ENCODE measurements around the gene MYL12A. TPM values are rescaled to one million over a fixed set of nuclear protein-coding genes. Genes with fewer than 3 reads are reported as not detected.
A peak's percentile ranks its signal among the peaks of the same experiment; 100 is the strongest.

The MYL12A gene
- total RNA-seq, 1 experiment from 2014 or later: 284 TPM

GRCh38 chr18:3269914-3270299 is 22.3 kb downstream of the MYL12A start:
- no peak overlapping the region for H2AFZ ChIP-seq (ENCODE audit: low read length)
- no peaks in the 10 kb centered on the region for H3K23me2 ChIP-seq (ENCODE audit: insufficient read length, low read depth, low read length, poor library complexity, severe bottlenecking)
- WGBS (ENCODE audit: extremely low coverage, insufficient read length, low lambda C conversion rate): no CpG with 5 or more reads among the region's 1 CpG
- no peaks in the 10 kb centered on the region for H4K20me1 ChIP-seq (ENCODE audit: control insufficient read depth, insufficient read depth, insufficient read length)
- H2BK15ac ChIP-seq (ENCODE audit: low read depth, low read length): no peak overlapping the region
- no peak overlapping the region for H4K5ac ChIP-seq (ENCODE audit: insufficient read length, low read depth, low read length)
- H3K4me1 ChIP-seq (ENCODE audit: insufficient read depth, low read length): no peaks in the 10 kb centered on the region; the same call in 1 of the 2 replicates
- no peak overlapping the region for H2BK12ac ChIP-seq (ENCODE audit: insufficient read length, low read depth, low read length)
- no peak overlapping the region for H3K9ac ChIP-seq (ENCODE audit: extremely low read depth, insufficient read length, low read length)
- no peak overlapping the region for H3K27ac ChIP-seq (ENCODE audit: insufficient read length, low read depth, low read length)
- no peaks in the 10 kb centered on the region for H3K27me3 Mint-ChIP-seq (ENCODE audit: low read depth)
- peaks cover 46% of the 10 kb centered on the region; the same call in 1 of the 2 replicates for H3K79me2 ChIP-seq (ENCODE audit: insufficient read depth, low read length)
- H3K79me1 ChIP-seq (ENCODE audit: insufficient read depth, low read depth, low read length, poor library complexity, severe bottlenecking): peaks cover 4% of the 10 kb centered on the region
- H3K9me3 Mint-ChIP-seq: no peaks in the 10 kb centered on the region
- H4K8ac ChIP-seq (replicated peaks; ENCODE audit: insufficient read length, low read depth, low read length): no peak overlapping the region
- no peak overlapping the region for H3K18ac ChIP-seq (ENCODE audit: insufficient read length, low read depth, low read length)
- H3K4me2 ChIP-seq (ENCODE audit: insufficient read depth, insufficient read length, low read length): no peak overlapping the region
- no peak overlapping the region for H4K91ac ChIP-seq (ENCODE audit: insufficient read length, low read depth, low read length)
- no peak overlapping the region for H2AK5ac ChIP-seq (ENCODE audit: insufficient read length, low read length)
- no peak overlapping the region for H3K4me3 Mint-ChIP-seq
- H2BK20ac ChIP-seq (ENCODE audit: low read depth, low read length, poor library complexity, severe bottlenecking): no peak overlapping the region
- H3K23ac ChIP-seq (ENCODE audit: insufficient read length, low read depth, low read length): no peak overlapping the region
- H3K27ac Mint-ChIP-seq: peak overlapping the region in 1 of 3 experiments; percentile 22; a peak in 2 of 7 replicates
- H2BK120ac ChIP-seq (ENCODE audit: low read depth, low read length, poor library complexity, severe bottlenecking): no peak overlapping the region
- no peak for DNase-seq
- H3K27me3 ChIP-seq (ENCODE audit: insufficient read depth, low read length): no peaks in the 10 kb centered on the region
- H3K9me3 ChIP-seq (ENCODE audit: control insufficient read depth, low read depth, low read length): no peaks in the 10 kb centered on the region
- no peak overlapping the region for H3K14ac ChIP-seq (ENCODE audit: insufficient read depth, low read length)
- peaks cover 26 to 33% of the 10 kb centered on the region in 2 experiments for H3K4me1 Mint-ChIP-seq
- no peak overlapping the region for H2BK5ac ChIP-seq (ENCODE audit: insufficient read length, low read length)
- no peak overlapping the region for H3K4ac ChIP-seq (ENCODE audit: low read depth, low read length)
- no peak overlapping the region for H3K56ac ChIP-seq (ENCODE audit: insufficient read length, low read depth, low read length)
- H3K36me3 Mint-ChIP-seq (ENCODE audit: insufficient read depth in 1 of 3, low read depth in 3 of 3): peaks cover 8 to 20% (median 20%) of the 10 kb centered on the region in 3 experiments; a peak in 5 of 7 replicates
- no peak overlapping the region for H3T11ph ChIP-seq (ENCODE audit: low read length)
- TF ChIP-seq CTCF (conservative IDR thresholded peaks at IDR 0.05): no peak
